GM06990 (cell line): ENCODE results near the gene RYR1.

Source experiments
- DNase-seq: peaks from one replicate; pipeline ENCODE4 v3.0.0-alpha.2; 2011; ENCODE audit not compliant: insufficient read length; ENCODE audit errors: extremely low read depth
- H3K27me3 ChIP-seq: replicated peaks from 2 replicates; pipeline ENCODE4 v1.6.0; 2011; ENCODE audit warnings: low read length; ENCODE audit not compliant: control insufficient read depth, insufficient read depth
- H3K36me3 ChIP-seq: 2 replicates; pipeline ENCODE4 v1.5.1; 2011; ENCODE audit warnings: low read length; ENCODE audit not compliant: control insufficient read depth, insufficient read depth
- H3K4me3 ChIP-seq: replicated peaks from 2 replicates; pipeline ENCODE4 v1.5.1; 2011; ENCODE audit warnings: low read depth, mild to moderate bottlenecking, control low read depth, low read length
- CTCF ChIP-seq: IDR thresholded peaks from 2 replicates; pipeline ENCODE4 v1.5.1; 2011; ENCODE audit warnings: low read length, control low read depth, mild to moderate bottlenecking, inconsistent platforms; ENCODE audit not compliant: insufficient read depth, poor library complexity, severe bottlenecking

RYR1 gene

GRCh38 chr19:38429055-38429810 is 4.3 kb upstream of the RYR1 start:
- Histone ChIP-seq H3K4me3 (no peak overlapping the region), H3K36me3 (no peaks in the 10 kb centered on the region), H3K27me3 (peaks cover 1% of the 10 kb centered on the region; the same call in 1 of the 2 replicates)
- DNase-seq: no peak
- TF ChIP-seq CTCF: no peak

GRCh38 chr19:38429811-38430156 is 3.7 kb upstream of the RYR1 start:
- H3K27me3 ChIP-seq: peaks cover 1% of the 10 kb centered on the region; the same call in 1 of the 2 replicates
- H3K36me3 ChIP-seq: no peaks in the 10 kb centered on the region
- TF ChIP-seq CTCF: no peak
- no peak overlapping the region for H3K4me3 ChIP-seq
- DNase-seq: no peak

GRCh38 chr19:38430931-38431330 is 2.6 kb upstream of the RYR1 start:
- Histone ChIP-seq H3K27me3 (peaks cover 1% of the 10 kb centered on the region; the same call in 1 of the 2 replicates), H3K4me3 (no peak overlapping the region), H3K36me3 (no peaks in the 10 kb centered on the region)
- DNase-seq: no peak
- no peak for TF ChIP-seq CTCF

- Histone ChIP-seq H3K27me3 (peaks cover 1% of the 10 kb centered on the region; the same call in 1 of the 2 replicates), H3K36me3 (no peaks in the 10 kb centered on the region), H3K4me3 (no peak overlapping the region)
- TF ChIP-seq CTCF: no peak
- no peak for DNase-seq
These were observed 1.1 kb downstream of the RYR1 start for GRCh38 chr19:38434549-38435051.

GRCh38 chr19:38437295-38437694 is 3.8 kb downstream of the RYR1 start:
- H3K27me3 ChIP-seq: peaks cover 1% of the 10 kb centered on the region; the same call in 1 of the 2 replicates
- no peak for DNase-seq

More at GRCh38 chr19:38437295-38437694, 3.8 kb downstream of the RYR1 start:
- no peaks in the 10 kb centered on the region for H3K36me3 ChIP-seq
- H3K4me3 ChIP-seq: no peak overlapping the region
- TF ChIP-seq CTCF: no peak
